Fibroblast of skin of scalp (primary cell): ENCODE results near the gene OR6C1. TPM values are rescaled to one million over a fixed set of nuclear protein-coding genes. Genes with fewer than 3 reads are reported as not detected.
"Not testable (repeated sequence)": the region's sequence is repeated elsewhere in the genome, so short reads cannot be mapped to it uniquely, and the experiment has no call there.

Source experiments
- DNase-seq: peaks from one replicate; pipeline ENCODE4 v3.0.0-alpha.2; 2013
- polyA plus RNA-seq, 2 experiments: library from polyadenylated mRNA; unstranded; fragments of 120-200 nt; gene quantifications; one replicate each; pipeline ENCODE4 v1.2.1, GENCODE V29; 2013; ENCODE audit not compliant: insufficient read length in 2 of 2

Gene OR6C1
- polyA plus RNA-seq (2013, experiment 1 of 2; ENCODE audit: insufficient read length), result not detected
- polyA plus RNA-seq (2013, experiment 2 of 2; ENCODE audit: insufficient read length), result not detected

- no peak for DNase-seq
These were observed at the start of gene OR6C1 for GRCh38 chr12:55314043-55314442. Gene OR6C1 (plus strand): TSS chr12:55314343. CDS start chr12:55320600, 6,257 bp downstream.

GRCh38 chr12:55280991-55281390, 33.2 kb upstream of the OR6C1 start:
- DNase-seq, result no peak

GRCh38 chr12:55289999-55290398, 24.1 kb upstream of the OR6C1 start:
- DNase-seq, result no peak

- DNase-seq, result no peak
These were observed 17.7 kb upstream of the OR6C1 start, which contains the start of gene OR6C6 for GRCh38 chr12:55296469-55296868. Gene OR6C6 (minus strand): TSS chr12:55296569. CDS start chr12:55295232, 1,337 bp downstream.

- DNase-seq, result no peak
These were observed 6.1 kb downstream of the OR6C1 start for GRCh38 chr12:55320201-55320600.

DNA sequence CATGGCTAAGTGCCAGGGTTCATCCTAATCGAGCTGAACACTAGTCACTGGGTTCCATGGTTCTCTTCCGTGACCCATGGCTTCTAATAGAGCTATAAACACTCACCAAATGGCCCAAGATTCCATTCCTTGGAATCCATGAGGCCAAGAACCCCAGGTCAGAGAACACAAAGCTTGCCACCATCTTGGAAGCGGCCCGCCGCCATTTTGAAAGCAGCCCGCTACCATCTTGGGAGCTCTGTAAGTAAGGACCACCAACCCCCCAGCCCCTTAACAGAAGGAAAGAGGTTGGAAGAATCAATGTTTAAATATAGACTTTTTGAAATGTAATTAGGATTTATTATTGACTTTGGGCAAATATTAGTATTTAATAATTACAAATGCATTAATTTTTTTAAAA, 11.7 kb downstream of the OR6C1 start:
- not testable (repeated sequence) for DNase-seq

GRCh38 chr12:55330446-55330845, 16.3 kb downstream of the OR6C1 start, which contains the start of gene OR6C3:
Gene OR6C3 (plus strand): TSS chr12:55330746. CDS start chr12:55331701, 955 bp downstream.
- DNase-seq, result no peak

DNA sequence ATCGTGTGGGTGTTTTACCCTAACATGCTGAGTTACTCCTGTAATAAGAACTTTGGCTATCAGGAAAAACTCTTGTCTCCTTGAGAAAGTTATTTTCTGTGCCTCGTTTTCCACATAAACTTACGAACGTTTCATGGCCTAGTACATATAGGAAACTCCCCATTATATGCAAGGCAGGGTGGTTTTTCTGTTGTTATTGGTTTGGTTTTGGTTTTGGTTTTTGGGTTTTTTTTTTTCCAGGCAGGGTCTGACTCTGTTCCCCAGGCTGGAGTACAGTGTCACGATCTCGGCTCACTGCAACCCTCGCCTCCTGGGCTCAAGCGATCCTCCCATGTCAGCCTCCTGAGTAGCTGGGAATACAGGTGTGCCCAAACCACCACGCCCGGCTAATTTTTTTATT, 21.9 kb downstream of the OR6C1 start:
- no peak for DNase-seq

GRCh38 chr12:55355338-55355737, 41.2 kb downstream of the OR6C1 start:
- not testable (repeated sequence) for DNase-seq

- DNase-seq, result no peak
These were observed 48.5 kb downstream of the OR6C1 start, which contains the start of gene OR6C75 for GRCh38 chr12:55362675-55363074. Gene OR6C75 (plus strand): TSS chr12:55362975. CDS start chr12:55365111, 2,136 bp downstream.

DNA sequence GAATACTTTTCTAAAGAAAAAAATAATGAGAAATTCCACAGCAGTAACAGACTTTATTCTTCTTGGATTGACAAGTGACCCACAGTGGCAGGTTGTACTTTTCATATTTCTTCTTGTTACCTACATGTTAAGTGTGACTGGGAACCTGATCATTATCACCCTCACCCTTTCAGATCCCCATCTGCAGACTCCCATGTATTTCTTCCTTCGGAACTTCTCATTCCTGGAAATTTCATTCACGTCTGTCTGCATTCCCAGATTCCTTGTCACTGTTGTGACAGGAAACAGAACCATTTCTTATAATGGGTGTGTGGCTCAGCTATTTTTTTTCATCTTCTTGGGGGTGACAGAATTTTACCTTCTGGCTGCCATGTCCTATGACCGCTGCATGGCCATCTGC, 50.9 kb downstream of the OR6C1 start:
- no peak for DNase-seq
